ENCODE measurements around the gene NHLRC1. TPM values are rescaled to one million over a fixed set of nuclear protein-coding genes. Genes with fewer than 3 reads are reported as not detected.

NHLRC1 gene
- total and polyA plus RNA-seq, 2 of the 13 experiments (the other 11 are each of a cell fraction or from before 2014, with no cell fraction given), result 0.04 to 0.11 TPM

DNA sequence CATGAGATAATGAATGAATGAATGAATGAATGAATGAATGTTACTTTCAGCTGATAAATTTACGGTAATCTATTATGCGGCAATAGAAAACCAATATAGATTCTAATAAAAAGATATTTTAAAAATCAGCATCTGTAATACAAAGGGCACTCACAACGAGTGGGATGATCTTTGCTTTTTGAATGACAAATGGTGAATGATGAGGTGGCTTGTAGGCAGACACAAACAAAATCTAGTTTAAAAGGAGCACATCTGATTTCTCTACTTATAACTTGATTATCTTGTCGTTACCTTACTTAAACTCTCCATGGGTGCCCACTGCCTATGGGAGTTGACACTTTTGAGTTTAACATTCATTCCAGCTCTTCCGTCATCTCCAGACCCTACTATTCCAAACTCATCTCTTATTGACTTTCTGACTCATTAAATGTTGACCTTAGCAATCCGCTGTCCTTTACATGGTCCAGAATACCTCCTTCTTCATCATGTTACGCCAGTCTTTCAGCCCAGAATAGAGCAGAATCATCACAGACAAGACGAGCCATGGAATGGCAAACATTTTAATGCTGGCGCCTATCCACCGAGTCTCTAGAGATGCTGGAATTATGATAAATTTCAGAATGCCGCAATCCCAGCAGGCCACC, 41.3 kb downstream of the NHLRC1 start (continued):
- TF ChIP-seq ZNF44 (CRISPR knock-in tag; IDR thresholded peaks at IDR 0.05) (no peak), U2AF1 (optimal IDR thresholded peaks at IDR 0.05; ENCODE audit: low read depth, low read length) (no peak), KAT2B (IDR thresholded peaks at IDR 0.05; ENCODE audit: borderline replicate concordance, low read depth, low read length) (no peak), ZNF430 (CRISPR knock-in tag; IDR thresholded peaks at IDR 0.05) (no peak), ATAD3A (CRISPR knock-in tag; IDR thresholded peaks at IDR 0.05) (no peak), NR2F6 (IDR thresholded peaks at IDR 0.05) (no peak), NR2F6 (CRISPR knock-in tag; IDR thresholded peaks at IDR 0.05) (peak; percentile 55; the same call in 1 of the 2 replicates), ZNF451 (CRISPR knock-in tag; IDR thresholded peaks at IDR 0.05) (no peak), MIER3 (CRISPR knock-in tag; IDR thresholded peaks at IDR 0.05; ENCODE audit: borderline replicate concordance) (peak; percentile 38; the same call in 1 of the 2 replicates), ZBTB21 (CRISPR knock-in tag; IDR thresholded peaks at IDR 0.05) (peak; percentile 67; the same call in 1 of the 2 replicates), HCFC1 (IDR thresholded peaks at IDR 0.05; ENCODE audit: low read depth, low read length) (no peak), PRPF4 (IDR thresholded peaks at IDR 0.05; ENCODE audit: low read depth, low read length, poor library complexity, severe bottlenecking) (no peak), CENPT (CRISPR knock-in tag; IDR thresholded peaks at IDR 0.05; ENCODE audit: low read depth) (no peak), ZNF773 (CRISPR knock-in tag; IDR thresholded peaks at IDR 0.05; ENCODE audit: borderline replicate concordance) (no peak), ZC3H13 (CRISPR knock-in tag; IDR thresholded peaks at IDR 0.05) (no peak)
- TF ChIP-seq, protein P1, sequence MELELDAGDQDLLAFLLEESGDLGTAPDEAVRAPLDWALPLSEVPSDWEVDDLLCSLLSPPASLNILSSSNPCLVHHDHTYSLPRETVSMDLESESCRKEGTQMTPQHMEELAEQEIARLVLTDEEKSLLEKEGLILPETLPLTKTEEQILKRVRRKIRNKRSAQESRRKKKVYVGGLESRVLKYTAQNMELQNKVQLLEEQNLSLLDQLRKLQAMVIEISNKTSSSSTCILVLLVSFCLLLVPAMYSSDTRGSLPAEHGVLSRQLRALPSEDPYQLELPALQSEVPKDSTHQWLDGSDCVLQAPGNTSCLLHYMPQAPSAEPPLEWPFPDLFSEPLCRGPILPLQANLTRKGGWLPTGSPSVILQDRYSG (CRISPR knock-in tag; IDR thresholded peaks at IDR 0.05), result no peak
- TF ChIP-seq, protein P2, sequence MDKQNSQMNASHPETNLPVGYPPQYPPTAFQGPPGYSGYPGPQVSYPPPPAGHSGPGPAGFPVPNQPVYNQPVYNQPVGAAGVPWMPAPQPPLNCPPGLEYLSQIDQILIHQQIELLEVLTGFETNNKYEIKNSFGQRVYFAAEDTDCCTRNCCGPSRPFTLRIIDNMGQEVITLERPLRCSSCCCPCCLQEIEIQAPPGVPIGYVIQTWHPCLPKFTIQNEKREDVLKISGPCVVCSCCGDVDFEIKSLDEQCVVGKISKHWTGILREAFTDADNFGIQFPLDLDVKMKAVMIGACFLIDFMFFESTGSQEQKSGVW (CRISPR knock-in tag; IDR thresholded peaks at IDR 0.05; ENCODE audit: borderline replicate concordance), result no peak
- TF ChIP-seq, protein P3, sequence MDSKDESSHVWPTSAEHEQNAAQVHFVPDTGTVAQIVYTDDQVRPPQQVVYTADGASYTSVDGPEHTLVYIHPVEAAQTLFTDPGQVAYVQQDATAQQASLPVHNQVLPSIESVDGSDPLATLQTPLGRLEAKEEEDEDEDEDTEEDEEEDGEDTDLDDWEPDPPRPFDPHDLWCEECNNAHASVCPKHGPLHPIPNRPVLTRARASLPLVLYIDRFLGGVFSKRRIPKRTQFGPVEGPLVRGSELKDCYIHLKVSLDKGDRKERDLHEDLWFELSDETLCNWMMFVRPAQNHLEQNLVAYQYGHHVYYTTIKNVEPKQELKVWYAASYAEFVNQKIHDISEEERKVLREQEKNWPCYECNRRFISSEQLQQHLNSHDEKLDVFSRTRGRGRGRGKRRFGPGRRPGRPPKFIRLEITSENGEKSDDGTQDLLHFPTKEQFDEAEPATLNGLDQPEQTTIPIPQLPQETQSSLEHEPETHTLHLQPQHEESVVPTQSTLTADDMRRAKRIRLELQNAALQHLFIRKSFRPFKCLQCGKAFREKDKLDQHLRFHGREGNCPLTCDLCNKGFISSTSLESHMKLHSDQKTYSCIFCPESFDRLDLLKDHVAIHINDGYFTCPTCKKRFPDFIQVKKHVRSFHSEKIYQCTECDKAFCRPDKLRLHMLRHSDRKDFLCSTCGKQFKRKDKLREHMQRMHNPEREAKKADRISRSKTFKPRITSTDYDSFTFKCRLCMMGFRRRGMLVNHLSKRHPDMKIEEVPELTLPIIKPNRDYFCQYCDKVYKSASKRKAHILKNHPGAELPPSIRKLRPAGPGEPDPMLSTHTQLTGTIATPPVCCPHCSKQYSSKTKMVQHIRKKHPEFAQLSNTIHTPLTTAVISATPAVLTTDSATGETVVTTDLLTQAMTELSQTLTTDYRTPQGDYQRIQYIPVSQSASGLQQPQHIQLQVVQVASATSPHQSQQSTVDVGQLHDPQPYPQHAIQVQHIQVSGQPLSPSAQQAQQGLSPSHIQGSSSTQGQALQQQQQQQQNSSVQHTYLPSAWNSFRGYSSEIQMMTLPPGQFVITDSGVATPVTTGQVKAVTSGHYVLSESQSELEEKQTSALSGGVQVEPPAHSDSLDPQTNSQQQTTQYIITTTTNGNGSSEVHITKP (CRISPR knock-in tag; IDR thresholded peaks at IDR 0.05; ENCODE audit: low read depth), result peak; percentile 50; the same call in 1 of the 2 replicates
- TF ChIP-seq, protein P4, sequence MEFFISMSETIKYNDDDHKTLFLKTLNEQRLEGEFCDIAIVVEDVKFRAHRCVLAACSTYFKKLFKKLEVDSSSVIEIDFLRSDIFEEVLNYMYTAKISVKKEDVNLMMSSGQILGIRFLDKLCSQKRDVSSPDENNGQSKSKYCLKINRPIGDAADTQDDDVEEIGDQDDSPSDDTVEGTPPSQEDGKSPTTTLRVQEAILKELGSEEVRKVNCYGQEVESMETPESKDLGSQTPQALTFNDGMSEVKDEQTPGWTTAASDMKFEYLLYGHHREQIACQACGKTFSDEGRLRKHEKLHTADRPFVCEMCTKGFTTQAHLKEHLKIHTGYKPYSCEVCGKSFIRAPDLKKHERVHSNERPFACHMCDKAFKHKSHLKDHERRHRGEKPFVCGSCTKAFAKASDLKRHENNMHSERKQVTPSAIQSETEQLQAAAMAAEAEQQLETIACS (CRISPR knock-in tag; IDR thresholded peaks at IDR 0.05), result no peak
- TF ChIP-seq, protein P5, sequence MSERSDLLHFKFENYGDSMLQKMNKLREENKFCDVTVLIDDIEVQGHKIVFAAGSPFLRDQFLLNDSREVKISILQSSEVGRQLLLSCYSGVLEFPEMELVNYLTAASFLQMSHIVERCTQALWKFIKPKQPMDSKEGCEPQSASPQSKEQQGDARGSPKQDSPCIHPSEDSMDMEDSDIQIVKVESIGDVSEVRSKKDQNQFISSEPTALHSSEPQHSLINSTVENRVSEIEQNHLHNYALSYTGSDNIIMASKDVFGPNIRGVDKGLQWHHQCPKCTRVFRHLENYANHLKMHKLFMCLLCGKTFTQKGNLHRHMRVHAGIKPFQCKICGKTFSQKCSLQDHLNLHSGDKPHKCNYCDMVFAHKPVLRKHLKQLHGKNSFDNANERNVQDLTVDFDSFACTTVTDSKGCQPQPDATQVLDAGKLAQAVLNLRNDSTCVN (CRISPR knock-in tag; IDR thresholded peaks at IDR 0.05; ENCODE audit: borderline replicate concordance), result 0 out of 2 replicates have a peak, but pooled peaks have one; percentile 18
- TF ChIP-seq, protein P6, sequence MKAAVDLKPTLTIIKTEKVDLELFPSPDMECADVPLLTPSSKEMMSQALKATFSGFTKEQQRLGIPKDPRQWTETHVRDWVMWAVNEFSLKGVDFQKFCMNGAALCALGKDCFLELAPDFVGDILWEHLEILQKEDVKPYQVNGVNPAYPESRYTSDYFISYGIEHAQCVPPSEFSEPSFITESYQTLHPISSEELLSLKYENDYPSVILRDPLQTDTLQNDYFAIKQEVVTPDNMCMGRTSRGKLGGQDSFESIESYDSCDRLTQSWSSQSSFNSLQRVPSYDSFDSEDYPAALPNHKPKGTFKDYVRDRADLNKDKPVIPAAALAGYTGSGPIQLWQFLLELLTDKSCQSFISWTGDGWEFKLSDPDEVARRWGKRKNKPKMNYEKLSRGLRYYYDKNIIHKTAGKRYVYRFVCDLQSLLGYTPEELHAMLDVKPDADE (CRISPR knock-in tag; IDR thresholded peaks at IDR 0.05), result no peak
